Uterus (tissue), 4 donors: ENCODE results near the gene NAGPA. TPM values are rescaled to one million over a fixed set of nuclear protein-coding genes. Genes with fewer than 3 reads are reported as not detected.

Experiments used
- DNase-seq, 2 donors: peaks; one replicate each; pipeline ENCODE4 v3.0.0-alpha.2; 2019 to 2020
- H3K27ac ChIP-seq, 2 donors: fragments of 200-600 bp; sonication (generic); 1 replicate in 1 of 2; 2 replicates in 1 of 2; pipeline ENCODE4 v1.5.1; 2016 to 2018
- H3K27me3 ChIP-seq, 2 donors: fragments of 200-600 bp; sonication (generic); one replicate each; pipeline ENCODE4 v1.5.1; 2018 to 2019; ENCODE audit warnings: control low read depth in 1 of 2
- H3K36me3 ChIP-seq, 2 donors: fragments of 200-600 bp; sonication (generic); one replicate each; pipeline ENCODE4 v1.5.1; 2019; ENCODE audit warnings: control low read depth in 1 of 2
- H3K4me1 ChIP-seq, 2 donors: fragments of 200-600 bp; sonication (generic); one replicate each; pipeline ENCODE4 v1.5.1; 2018 to 2019; ENCODE audit warnings: control low read depth in 1 of 2
- H3K4me3 ChIP-seq, 2 donors: fragments of 200-600 bp; sonication (generic); 1 replicate in 1 of 2; 2 replicates in 1 of 2; pipeline ENCODE4 v1.5.1; 2018 to 2019; ENCODE audit warnings: mild to moderate bottlenecking in 1 of 2
- H3K9me3 ChIP-seq, 2 donors: fragments of 200-600 bp; sonication (generic); one replicate each; pipeline ENCODE4 v1.5.1; 2019; ENCODE audit warnings: control low read depth in 1 of 2
- POLR2A ChIP-seq, 2 donors: fragments of 450-650 bp; IDR thresholded peaks; one replicate each; pipeline ENCODE4 v1.6.1; 2016; ENCODE audit warnings: antibody characterized with exemption in 2 of 2, mild to moderate bottlenecking in 1 of 2, moderate library complexity in 1 of 2
- intact Hi-C: fragments of 100-400 bp; cut with DNase I; formaldehyde crosslinking; loops from one replicate; pipeline ENCODE4 v1.15.1; 2023; ENCODE audit warnings: low total_unique reads
- total RNA-seq, 4 donors: library from RNA; depleted of rRNA in 3 of 4; stranded (reverse); fragments of >200 nt in 3 of 4; gene quantifications; one replicate each; pipeline versions ENCODE4 v1.1.0 to v1.2.4, GENCODE V29; 2014 to 2023
- TF ChIP-seq, protein P1 (sequence below), 4 experiments: fragments of 200-600 bp in 2 of 4; fragments of 450-650 bp in 2 of 4; sonication (generic) in 2 of 4; IDR thresholded peaks; one replicate each; pipeline ENCODE4 v1.5.1; 2016 to 2019; ENCODE audit warnings: antibody characterized with exemption in 4 of 4, mild to moderate bottlenecking in 2 of 4, moderate library complexity in 1 of 4
- donor health status: DM: yes; HTN: yes; CAD: no.

NAGPA gene
- total RNA-seq, 4 donors from 2014 or later, result 0.29 to 11.3 (median 8.2) TPM

GRCh38 chr16:5070431-5071186 is 36.9 kb upstream of the NAGPA start:
- no peak overlapping the region for H3K4me3 ChIP-seq
- H3K9me3 ChIP-seq, result no peaks in the 10 kb centered on the region
- no peak for DNase-seq
- H3K27ac ChIP-seq, result peak overlapping the region; percentile 75 to 79
- no peaks in the 10 kb centered on the region for H3K4me1 ChIP-seq
- no peaks in the 10 kb centered on the region for H3K36me3 ChIP-seq
- H3K27me3 ChIP-seq, result no peaks in the 10 kb centered on the region
- no peak for TF ChIP-seq POLR2A (IDR thresholded peaks at IDR 0.05)
- TF ChIP-seq, protein P1, sequence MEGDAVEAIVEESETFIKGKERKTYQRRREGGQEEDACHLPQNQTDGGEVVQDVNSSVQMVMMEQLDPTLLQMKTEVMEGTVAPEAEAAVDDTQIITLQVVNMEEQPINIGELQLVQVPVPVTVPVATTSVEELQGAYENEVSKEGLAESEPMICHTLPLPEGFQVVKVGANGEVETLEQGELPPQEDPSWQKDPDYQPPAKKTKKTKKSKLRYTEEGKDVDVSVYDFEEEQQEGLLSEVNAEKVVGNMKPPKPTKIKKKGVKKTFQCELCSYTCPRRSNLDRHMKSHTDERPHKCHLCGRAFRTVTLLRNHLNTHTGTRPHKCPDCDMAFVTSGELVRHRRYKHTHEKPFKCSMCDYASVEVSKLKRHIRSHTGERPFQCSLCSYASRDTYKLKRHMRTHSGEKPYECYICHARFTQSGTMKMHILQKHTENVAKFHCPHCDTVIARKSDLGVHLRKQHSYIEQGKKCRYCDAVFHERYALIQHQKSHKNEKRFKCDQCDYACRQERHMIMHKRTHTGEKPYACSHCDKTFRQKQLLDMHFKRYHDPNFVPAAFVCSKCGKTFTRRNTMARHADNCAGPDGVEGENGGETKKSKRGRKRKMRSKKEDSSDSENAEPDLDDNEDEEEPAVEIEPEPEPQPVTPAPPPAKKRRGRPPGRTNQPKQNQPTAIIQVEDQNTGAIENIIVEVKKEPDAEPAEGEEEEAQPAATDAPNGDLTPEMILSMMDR (IDR thresholded peaks at IDR 0.05), result no peak
- intact Hi-C loops, result no loop called here

GRCh38 chr16:5069854-5070253 is 36.1 kb upstream of the NAGPA start:
- Histone ChIP-seq H3K9me3 (no peaks in the 10 kb centered on the region), H3K4me3 (no peak overlapping the region), H3K4me1 (no peaks in the 10 kb centered on the region), H3K36me3 (no peaks in the 10 kb centered on the region), H3K27ac (no peak overlapping the region), H3K27me3 (no peaks in the 10 kb centered on the region)
- intact Hi-C loops, result no loop called here
- DNase-seq, result no peak
- TF ChIP-seq, protein P1 (IDR thresholded peaks at IDR 0.05), result no peak
- TF ChIP-seq POLR2A (IDR thresholded peaks at IDR 0.05), result no peak

DNA sequence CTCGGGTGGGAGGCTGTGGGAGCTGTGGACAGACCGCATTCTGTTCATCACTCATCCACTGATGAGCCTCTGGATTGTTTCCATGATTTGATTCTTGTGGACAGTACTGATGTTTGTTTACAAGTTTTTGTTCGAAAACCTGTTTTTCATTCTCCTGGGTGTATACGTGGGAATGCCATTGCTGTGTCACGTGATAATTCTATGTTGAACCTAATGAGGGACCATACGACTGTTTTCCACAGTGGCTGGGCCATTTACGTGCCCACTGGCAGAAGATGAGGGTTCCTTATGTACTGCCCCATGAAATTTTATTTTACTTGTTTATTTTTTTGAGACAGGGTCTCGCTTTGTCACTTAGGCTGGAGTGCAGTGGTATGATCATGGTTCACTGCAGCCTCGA is 35.3 kb upstream of the NAGPA start:
- Histone ChIP-seq H3K27ac (no peak overlapping the region), H3K4me1 (no peaks in the 10 kb centered on the region), H3K9me3 (no peaks in the 10 kb centered on the region), H3K27me3 (no peaks in the 10 kb centered on the region), H3K36me3 (no peaks in the 10 kb centered on the region), H3K4me3 (no peak overlapping the region)
- no peak for TF ChIP-seq POLR2A (IDR thresholded peaks at IDR 0.05)
- TF ChIP-seq, protein P1 (IDR thresholded peaks at IDR 0.05), result no peak
- intact Hi-C loops, result no loop called here
- no peak for DNase-seq

DNA sequence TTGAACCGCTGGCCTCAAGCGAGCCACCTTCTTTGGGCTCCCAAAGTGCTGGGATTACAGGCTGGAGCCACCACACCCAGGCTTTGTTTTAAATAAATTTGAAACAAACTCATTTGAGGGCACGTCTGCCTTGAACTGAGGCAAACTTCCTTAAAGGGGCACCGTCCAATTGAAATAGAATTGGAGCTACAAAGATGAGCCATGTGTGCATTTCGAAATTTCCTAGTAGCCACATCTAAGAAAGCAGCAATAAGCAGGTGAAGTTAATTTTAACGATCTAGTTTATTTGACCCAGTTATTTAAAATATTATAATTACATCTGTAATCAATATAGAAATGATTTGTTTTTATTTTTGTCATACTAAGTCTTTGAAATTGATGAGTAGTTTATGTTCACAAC is 32.8 kb upstream of the NAGPA start:
- Histone ChIP-seq H3K4me1 (no peaks in the 10 kb centered on the region), H3K27ac (no peak overlapping the region), H3K4me3 (no peak overlapping the region), H3K36me3 (no peaks in the 10 kb centered on the region), H3K9me3 (no peaks in the 10 kb centered on the region), H3K27me3 (no peaks in the 10 kb centered on the region)
- TF ChIP-seq POLR2A (IDR thresholded peaks at IDR 0.05), result no peak
- TF ChIP-seq, protein P1 (IDR thresholded peaks at IDR 0.05), result no peak
- intact Hi-C loops, result no loop called here
- no peak for DNase-seq

- H3K4me3 ChIP-seq, result no peak within 1 kb of the TSS
- no peaks in the 10 kb centered on the region for H3K4me1 ChIP-seq
- no peaks in the 10 kb centered on the region for H3K27me3 ChIP-seq
- DNase-seq, result no peak
- H3K27ac ChIP-seq, result no peak within 1 kb of the TSS
- H3K36me3 ChIP-seq, result no peaks in the 10 kb centered on the region
- H3K9me3 ChIP-seq, result no peaks in the 10 kb centered on the region
- intact Hi-C loops, result no loop called here
- TF ChIP-seq, protein P1 (IDR thresholded peaks at IDR 0.05), result no peak
- TF ChIP-seq POLR2A (IDR thresholded peaks at IDR 0.05), result no peak
Measured at GRCh38 chr16:5065813-5066212, 32.1 kb upstream of the NAGPA start, which contains the start of gene C16orf89. C16orf89 (minus strand) TSS chr16:5065956; CDS start chr16:5065908, 48 bp downstream.
